Measurements from ENCODE around the gene ENOX1. TPM values are rescaled to one million over a fixed set of nuclear protein-coding genes. Genes with fewer than 3 reads are reported as not detected.

ENOX1 gene
- total RNA-seq, 3 donors from 2014 or later (not counting 1 experiment from before 2014, with no cell fraction given) = not detected

GRCh38 chr13:43558939-43559338, 227.8 kb downstream of the ENOX1 start:
- intact Hi-C loops (cut with micrococcal nuclease) = no loop called here
- Mint-ChIP-seq H3K4me1 (no peaks in the 10 kb centered on the region), H3K36me3 (no peaks in the 10 kb centered on the region), H3K27me3 (ENCODE audit: low read depth in 2 of 2) (no peaks in the 10 kb centered on the region), H3K4me3 (no peak overlapping the region), H3K27ac (no peak overlapping the region), H3K9me3 (no peaks in the 10 kb centered on the region)
- Histone ChIP-seq H3K9me3 (ENCODE audit: control insufficient read depth, insufficient read depth, low read length) (no peaks in the 10 kb centered on the region), H3K27me3 (ENCODE audit: control insufficient read depth, insufficient read depth, low read length) (no peaks in the 10 kb centered on the region), H3K27ac (ENCODE audit: low read length) (no peak overlapping the region), H3K4me3 (ENCODE audit: low read length) (no peak overlapping the region), H3K4me1 (ENCODE audit: control insufficient read depth, insufficient read depth, low read length) (no peaks in the 10 kb centered on the region), H3K36me3 (ENCODE audit: control insufficient read depth, insufficient read depth, low read length) (no peaks in the 10 kb centered on the region)
- DNase-seq (no peak), ATAC-seq (no peak)
- 67% methylated on average over 1 of the region's 1 CpG for WGBS (ENCODE audit: insufficient coverage)
- TF ChIP-seq CTCF (IDR thresholded peaks at IDR 0.05) = no peak

- DNase-seq (no peak), ATAC-seq (no peak)
- H3K27ac Mint-ChIP-seq = no peak overlapping the region
- H3K9me3 Mint-ChIP-seq = no peaks in the 10 kb centered on the region
- no peaks in the 10 kb centered on the region for H3K9me3 ChIP-seq (ENCODE audit: control insufficient read depth, insufficient read depth, low read length)
- H3K27ac ChIP-seq (ENCODE audit: low read length) = no peak overlapping the region
- no peaks in the 10 kb centered on the region for H3K4me1 ChIP-seq (ENCODE audit: control insufficient read depth, insufficient read depth, low read length)
- no CpG with 5 or more reads among the region's 1 CpG for WGBS (ENCODE audit: insufficient coverage)
- no peak for TF ChIP-seq CTCF (IDR thresholded peaks at IDR 0.05)
- no peaks in the 10 kb centered on the region for H3K4me1 Mint-ChIP-seq
- no peaks in the 10 kb centered on the region for H3K36me3 ChIP-seq (ENCODE audit: control insufficient read depth, insufficient read depth, low read length)
- no peaks in the 10 kb centered on the region for H3K36me3 Mint-ChIP-seq
- no peaks in the 10 kb centered on the region for H3K27me3 ChIP-seq (ENCODE audit: control insufficient read depth, insufficient read depth, low read length)
- H3K4me3 ChIP-seq (ENCODE audit: low read length) = no peak overlapping the region
- H3K27me3 Mint-ChIP-seq (ENCODE audit: low read depth in 2 of 2) = no peaks in the 10 kb centered on the region
- intact Hi-C loops (cut with micrococcal nuclease) = no loop called here
- H3K4me3 Mint-ChIP-seq = no peak overlapping the region
These were observed 228.4 kb downstream of the ENOX1 start for GRCh38 chr13:43558326-43558725.

GRCh38 chr13:43555667-43556066, 231.1 kb downstream of the ENOX1 start:
- Histone ChIP-seq H3K4me3 (ENCODE audit: low read length) (no peak overlapping the region), H3K4me1 (ENCODE audit: control insufficient read depth, insufficient read depth, low read length) (no peaks in the 10 kb centered on the region), H3K27me3 (ENCODE audit: control insufficient read depth, insufficient read depth, low read length) (no peaks in the 10 kb centered on the region), H3K9me3 (ENCODE audit: control insufficient read depth, insufficient read depth, low read length) (no peaks in the 10 kb centered on the region), H3K27ac (ENCODE audit: low read length) (no peak overlapping the region), H3K36me3 (ENCODE audit: control insufficient read depth, insufficient read depth, low read length) (no peaks in the 10 kb centered on the region)
- intact Hi-C loops (cut with micrococcal nuclease) = no loop called here
- no peak overlapping the region for H3K27ac Mint-ChIP-seq
- H3K9me3 Mint-ChIP-seq = no peaks in the 10 kb centered on the region
- H3K27me3 Mint-ChIP-seq (ENCODE audit: low read depth in 2 of 2) = peaks cover 0 to 2% of the 10 kb centered on the region in 2 donors
- 94% methylated on average over 2 of the region's 2 CpGs for WGBS (ENCODE audit: insufficient coverage)
- ATAC-seq (no peak), DNase-seq (no peak)
- no peaks in the 10 kb centered on the region for H3K36me3 Mint-ChIP-seq
- H3K4me3 Mint-ChIP-seq = no peak overlapping the region
- TF ChIP-seq CTCF (IDR thresholded peaks at IDR 0.05) = no peak
- no peaks in the 10 kb centered on the region for H3K4me1 Mint-ChIP-seq

- no peak overlapping the region for H3K27ac ChIP-seq (ENCODE audit: low read length)
- no peaks in the 10 kb centered on the region for H3K9me3 ChIP-seq (ENCODE audit: control insufficient read depth, insufficient read depth, low read length)
- no peaks in the 10 kb centered on the region for H3K36me3 ChIP-seq (ENCODE audit: control insufficient read depth, insufficient read depth, low read length)
- ATAC-seq = no peak
- H3K4me1 ChIP-seq (ENCODE audit: control insufficient read depth, insufficient read depth, low read length) = no peaks in the 10 kb centered on the region
- intact Hi-C loops (cut with micrococcal nuclease) = no loop called here
- H3K4me3 ChIP-seq (ENCODE audit: low read length) = no peak overlapping the region
- H3K27me3 ChIP-seq (ENCODE audit: control insufficient read depth, insufficient read depth, low read length) = no peaks in the 10 kb centered on the region
- no peaks in the 10 kb centered on the region for H3K9me3 Mint-ChIP-seq
- H3K27me3 Mint-ChIP-seq (ENCODE audit: low read depth in 2 of 2) = peaks cover 2 to 7% of the 10 kb centered on the region in 2 donors
- whole genome bisulfite sequencing (ENCODE audit: insufficient coverage) = 90% methylated on average over 3 of the region's 3 CpGs
- H3K27ac Mint-ChIP-seq = no peak overlapping the region
- no peak overlapping the region for H3K4me3 Mint-ChIP-seq
- H3K36me3 Mint-ChIP-seq = no peaks in the 10 kb centered on the region
- H3K4me1 Mint-ChIP-seq = no peaks in the 10 kb centered on the region
- TF ChIP-seq CTCF (IDR thresholded peaks at IDR 0.05) = no peak
- DNase-seq = no peak
These were observed 234.8 kb downstream of the ENOX1 start for GRCh38 chr13:43551897-43552456.
